ENCODE measurements around the gene EN2. TPM values are rescaled to one million over a fixed set of nuclear protein-coding genes. Genes with fewer than 3 reads are reported as not detected.
A peak's percentile ranks its signal among the peaks of the same experiment; 100 is the strongest.

The EN2 gene
- total and polyA plus RNA-seq, 10 of the 15 experiments (the other 5 are each of a cell fraction or from before 2014, with no cell fraction given) = not detected

DNA sequence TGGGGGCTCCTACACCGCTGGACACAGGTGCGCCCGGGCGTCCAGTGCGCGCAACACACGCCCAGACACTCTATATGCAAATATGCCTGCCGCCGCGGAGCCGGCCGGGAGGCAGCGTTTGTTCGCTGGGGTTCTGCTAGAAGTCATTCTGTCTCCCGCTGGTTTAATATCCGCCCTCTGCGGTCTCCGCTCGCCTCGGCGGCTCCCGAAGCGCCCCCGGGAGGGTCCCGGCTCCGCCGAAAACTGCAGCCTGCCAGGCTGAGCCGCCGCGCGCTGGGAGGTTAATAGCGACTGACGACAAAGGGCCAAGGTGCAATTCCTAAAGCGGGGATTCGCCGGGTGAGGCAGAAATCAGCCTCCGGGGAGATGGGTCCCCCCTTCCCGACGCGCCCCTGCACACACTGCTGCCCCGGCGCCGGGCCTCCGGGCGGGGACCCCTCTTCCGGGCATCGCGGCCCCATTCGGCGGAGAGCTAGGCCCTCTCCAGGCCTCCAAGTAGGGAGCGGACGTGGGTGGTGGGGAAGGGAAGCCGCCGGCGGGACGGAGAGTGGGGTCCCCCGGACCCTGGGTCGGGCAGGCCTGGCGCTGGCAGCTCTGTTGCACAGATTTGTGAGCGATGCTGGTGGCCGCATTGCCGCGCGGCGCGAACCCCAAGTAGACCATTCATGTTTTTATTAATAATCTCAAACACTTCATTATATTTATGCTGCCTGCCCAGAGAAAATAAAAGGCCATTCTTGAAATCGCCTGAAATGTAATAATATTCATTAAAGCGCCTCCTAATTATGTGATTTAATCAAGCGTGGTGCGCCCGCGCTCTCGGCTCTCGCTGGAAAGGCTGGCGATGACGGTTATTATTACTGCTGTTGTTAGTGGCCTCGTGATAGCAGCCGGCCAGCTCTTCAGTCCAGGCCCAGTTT, 9.1 kb downstream of the EN2 start:
- Histone ChIP-seq H4K20me1 (ENCODE audit: control insufficient read depth, insufficient read depth) (no peaks in the 10 kb centered on the region), H3K4me1 (ENCODE audit: control insufficient read depth, insufficient read depth, low read length) (no peaks in the 10 kb centered on the region), H3K9me3 (replicated peaks; ENCODE audit: control insufficient read depth, insufficient read depth, low read length) (no peaks in the 10 kb centered on the region; the same call in 2 of the 3 replicates), H3K4me3 (no peak overlapping the region), H3K27ac (ENCODE audit: control insufficient read depth, insufficient read depth) (no peak overlapping the region), H3K36me3 (ENCODE audit: control insufficient read depth in 2 of 2, insufficient read depth in 2 of 2, low read length in 1 of 2) (no peaks in the 10 kb centered on the region), H3K9ac (ENCODE audit: control insufficient read depth, insufficient read depth, low read length) (no peak overlapping the region), H3K79me2 (ENCODE audit: control insufficient read depth, insufficient read depth, low read length) (no peaks in the 10 kb centered on the region), H3K27me3 (replicated peaks in 1 of 2; ENCODE audit: control insufficient read depth in 2 of 2, insufficient read depth in 2 of 2, low read length in 1 of 2) (peaks cover 13 to 53% of the 10 kb centered on the region in 2 experiments), H3K4me2 (ENCODE audit: control insufficient read depth, insufficient read depth) (no peak overlapping the region; the same call in 1 of the 2 replicates), H2AFZ (ENCODE audit: control insufficient read depth, low read depth, low read length) (no peak overlapping the region)
- ATAC-seq (peak; percentile 25; the same call in 2 of the 3 replicates), FAIRE-seq (no peak), DNase-seq (ENCODE audit: low read depth, low spot score) (no peak)
- SMC1A ChIA-PET (ENCODE audit: uncharacterized antibody, unreplicated experiment) = no interaction called here
- POLR2A ChIA-PET = no interaction called here
- CTCF ChIA-PET = no interaction called here
- intact Hi-C loops (cut with micrococcal nuclease; ENCODE audit: unreplicated experiment) (no loop called here), in situ Hi-C loops (cut with MboI) (no loop called here)
- BruUV-seq (replicated peaks) = no TSS peak
- 13% methylated on average over 76 of the region's 78 CpGs for WGBS (ENCODE audit: insufficient coverage, insufficient replicate concordance, low lambda C conversion rate, missing lambda C conversion rate)
- RAD21 ChIA-PET (ENCODE audit: unreplicated experiment) = no interaction called here
- TF ChIP-seq ZZZ3 (IDR thresholded peaks at IDR 0.05; ENCODE audit: control insufficient read depth, insufficient read length, low read depth) (no peak), SMC3 (IDR thresholded peaks at IDR 0.05; ENCODE audit: borderline replicate concordance, low read length) (no peak), RELA (IDR thresholded peaks at IDR 0.05; ENCODE audit: borderline replicate concordance, partially characterized antibody) (no peak), ZSCAN29 (IDR thresholded peaks at IDR 0.05) (no peak), CHD1 (IDR thresholded peaks at IDR 0.05; ENCODE audit: low read depth, low read length) (no peak), BMI1 (IDR thresholded peaks at IDR 0.05; ENCODE audit: borderline replicate concordance) (no peak), TCF3 (IDR thresholded peaks at IDR 0.05; ENCODE audit: borderline replicate concordance, insufficient read depth, low read depth, low read length) (no peak), SP1 (IDR thresholded peaks at IDR 0.05; ENCODE audit: low read depth, low read length) (no peak), NRF1 (conservative IDR thresholded peaks at IDR 0.05; ENCODE audit: low read depth, low read length) (no peak)
- TF ChIP-seq, protein P1, sequence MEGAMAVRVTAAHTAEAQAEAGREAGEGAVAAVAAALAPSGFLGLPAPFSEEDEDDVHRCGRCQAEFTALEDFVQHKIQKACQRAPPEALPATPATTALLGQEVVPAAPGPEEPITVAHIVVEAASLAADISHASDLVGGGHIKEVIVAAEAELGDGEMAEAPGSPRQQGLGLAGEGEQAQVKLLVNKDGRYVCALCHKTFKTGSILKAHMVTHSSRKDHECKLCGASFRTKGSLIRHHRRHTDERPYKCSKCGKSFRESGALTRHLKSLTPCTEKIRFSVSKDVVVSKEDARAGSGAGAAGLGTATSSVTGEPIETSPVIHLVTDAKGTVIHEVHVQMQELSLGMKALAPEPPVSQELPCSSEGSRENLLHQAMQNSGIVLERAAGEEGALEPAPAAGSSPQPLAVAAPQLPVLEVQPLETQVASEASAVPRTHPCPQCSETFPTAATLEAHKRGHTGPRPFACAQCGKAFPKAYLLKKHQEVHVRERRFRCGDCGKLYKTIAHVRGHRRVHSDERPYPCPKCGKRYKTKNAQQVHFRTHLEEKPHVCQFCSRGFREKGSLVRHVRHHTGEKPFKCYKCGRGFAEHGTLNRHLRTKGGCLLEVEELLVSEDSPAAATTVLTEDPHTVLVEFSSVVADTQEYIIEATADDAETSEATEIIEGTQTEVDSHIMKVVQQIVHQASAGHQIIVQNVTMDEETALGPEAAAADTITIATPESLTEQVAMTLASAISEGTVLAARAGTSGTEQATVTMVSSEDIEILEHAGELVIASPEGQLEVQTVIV (IDR thresholded peaks at IDR 0.05; ENCODE audit: borderline replicate concordance, partially characterized antibody) = no peak
- TF ChIP-seq, protein P2, sequence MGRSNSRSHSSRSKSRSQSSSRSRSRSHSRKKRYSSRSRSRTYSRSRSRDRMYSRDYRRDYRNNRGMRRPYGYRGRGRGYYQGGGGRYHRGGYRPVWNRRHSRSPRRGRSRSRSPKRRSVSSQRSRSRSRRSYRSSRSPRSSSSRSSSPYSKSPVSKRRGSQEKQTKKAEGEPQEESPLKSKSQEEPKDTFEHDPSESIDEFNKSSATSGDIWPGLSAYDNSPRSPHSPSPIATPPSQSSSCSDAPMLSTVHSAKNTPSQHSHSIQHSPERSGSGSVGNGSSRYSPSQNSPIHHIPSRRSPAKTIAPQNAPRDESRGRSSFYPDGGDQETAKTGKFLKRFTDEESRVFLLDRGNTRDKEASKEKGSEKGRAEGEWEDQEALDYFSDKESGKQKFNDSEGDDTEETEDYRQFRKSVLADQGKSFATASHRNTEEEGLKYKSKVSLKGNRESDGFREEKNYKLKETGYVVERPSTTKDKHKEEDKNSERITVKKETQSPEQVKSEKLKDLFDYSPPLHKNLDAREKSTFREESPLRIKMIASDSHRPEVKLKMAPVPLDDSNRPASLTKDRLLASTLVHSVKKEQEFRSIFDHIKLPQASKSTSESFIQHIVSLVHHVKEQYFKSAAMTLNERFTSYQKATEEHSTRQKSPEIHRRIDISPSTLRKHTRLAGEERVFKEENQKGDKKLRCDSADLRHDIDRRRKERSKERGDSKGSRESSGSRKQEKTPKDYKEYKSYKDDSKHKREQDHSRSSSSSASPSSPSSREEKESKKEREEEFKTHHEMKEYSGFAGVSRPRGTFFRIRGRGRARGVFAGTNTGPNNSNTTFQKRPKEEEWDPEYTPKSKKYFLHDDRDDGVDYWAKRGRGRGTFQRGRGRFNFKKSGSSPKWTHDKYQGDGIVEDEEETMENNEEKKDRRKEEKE (IDR thresholded peaks at IDR 0.05) = no peak
- TF ChIP-seq, protein P3, sequence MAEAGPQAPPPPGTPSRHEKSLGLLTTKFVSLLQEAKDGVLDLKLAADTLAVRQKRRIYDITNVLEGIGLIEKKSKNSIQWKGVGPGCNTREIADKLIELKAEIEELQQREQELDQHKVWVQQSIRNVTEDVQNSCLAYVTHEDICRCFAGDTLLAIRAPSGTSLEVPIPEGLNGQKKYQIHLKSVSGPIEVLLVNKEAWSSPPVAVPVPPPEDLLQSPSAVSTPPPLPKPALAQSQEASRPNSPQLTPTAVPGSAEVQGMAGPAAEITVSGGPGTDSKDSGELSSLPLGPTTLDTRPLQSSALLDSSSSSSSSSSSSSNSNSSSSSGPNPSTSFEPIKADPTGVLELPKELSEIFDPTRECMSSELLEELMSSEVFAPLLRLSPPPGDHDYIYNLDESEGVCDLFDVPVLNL (IDR thresholded peaks at IDR 0.05; ENCODE audit: low read depth, low read length) = no peak
- TF ChIP-seq, protein P4, sequence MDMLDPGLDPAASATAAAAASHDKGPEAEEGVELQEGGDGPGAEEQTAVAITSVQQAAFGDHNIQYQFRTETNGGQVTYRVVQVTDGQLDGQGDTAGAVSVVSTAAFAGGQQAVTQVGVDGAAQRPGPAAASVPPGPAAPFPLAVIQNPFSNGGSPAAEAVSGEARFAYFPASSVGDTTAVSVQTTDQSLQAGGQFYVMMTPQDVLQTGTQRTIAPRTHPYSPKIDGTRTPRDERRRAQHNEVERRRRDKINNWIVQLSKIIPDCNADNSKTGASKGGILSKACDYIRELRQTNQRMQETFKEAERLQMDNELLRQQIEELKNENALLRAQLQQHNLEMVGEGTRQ (IDR thresholded peaks at IDR 0.05; ENCODE audit: borderline replicate concordance, low read depth, low read length) = no peak
